Measurements from ENCODE around the gene KL.
A peak's percentile ranks its signal among the peaks of the same experiment; 100 is the strongest.

The KL gene

DNA sequence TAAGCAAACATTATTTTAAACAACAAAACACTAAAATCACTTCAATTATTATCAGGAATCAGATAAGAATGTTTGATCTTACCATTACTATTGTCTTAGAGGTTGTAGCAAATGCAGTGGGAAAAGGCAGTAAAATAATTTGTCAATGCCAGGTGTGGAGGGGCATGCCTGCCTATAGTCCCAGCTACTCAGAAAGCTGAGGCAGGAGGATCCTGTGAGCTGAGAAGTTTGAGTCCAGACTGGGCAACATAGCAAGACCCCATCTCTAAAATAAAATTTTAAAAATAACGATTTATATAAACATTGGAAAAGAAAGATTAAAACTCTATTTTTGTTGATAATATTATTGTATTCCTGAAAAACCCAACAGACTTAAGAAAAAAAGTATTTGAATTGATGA, 66.8 kb downstream of the KL start:
- DNase-seq (ENCODE audit: low spot score): no peak

- no peak for DNase-seq (ENCODE audit: low spot score)
Observed at GRCh38 chr13:33087091-33087490, 70.9 kb downstream of the KL start.

DNA sequence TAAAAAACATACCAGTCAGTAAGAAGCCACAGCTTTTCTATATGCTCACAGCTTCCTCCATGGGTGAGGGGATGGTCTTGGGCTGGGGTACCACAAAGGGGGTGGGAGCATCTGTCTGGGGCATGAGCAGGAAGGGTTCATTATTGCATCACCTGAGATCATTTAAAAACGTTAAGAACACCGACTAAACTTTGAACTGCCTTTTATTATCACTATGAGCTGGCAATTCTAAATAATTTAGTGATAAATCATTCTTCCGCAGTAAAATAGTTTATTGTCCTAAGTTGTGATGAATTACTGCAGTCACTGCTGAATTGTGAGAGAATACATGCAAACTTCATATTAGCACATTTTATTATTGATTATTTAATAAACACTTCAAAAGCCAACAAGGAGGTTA, 71.6 kb downstream of the KL start:
- no peak for DNase-seq (ENCODE audit: low spot score)

- DNase-seq (ENCODE audit: low spot score): no peak
Observed at GRCh38 chr13:33089311-33089710, 73.1 kb downstream of the KL start.

GRCh38 chr13:33090755-33091414, 74.7 kb downstream of the KL start:
- DNase-seq (ENCODE audit: low spot score): no peak

DNA sequence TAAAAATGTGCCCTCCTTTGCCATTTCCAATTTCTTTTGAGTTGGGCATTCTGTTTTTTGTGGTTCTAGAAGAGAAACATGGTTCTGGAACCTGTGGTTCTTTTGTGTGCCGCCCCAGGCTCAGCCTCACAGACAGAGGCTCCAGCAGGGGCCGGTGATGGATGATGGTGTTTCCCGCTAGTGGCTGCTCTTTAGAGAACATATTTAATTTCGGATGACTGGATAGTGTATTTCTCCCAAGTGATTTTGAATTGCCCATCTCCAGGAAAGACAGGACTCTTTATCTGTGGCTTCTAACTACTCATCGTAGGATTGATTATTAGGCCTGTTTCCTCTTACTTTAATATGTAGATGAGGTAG, 75.2 kb downstream of the KL start:
- no peak for DNase-seq (ENCODE audit: low spot score)

DNA sequence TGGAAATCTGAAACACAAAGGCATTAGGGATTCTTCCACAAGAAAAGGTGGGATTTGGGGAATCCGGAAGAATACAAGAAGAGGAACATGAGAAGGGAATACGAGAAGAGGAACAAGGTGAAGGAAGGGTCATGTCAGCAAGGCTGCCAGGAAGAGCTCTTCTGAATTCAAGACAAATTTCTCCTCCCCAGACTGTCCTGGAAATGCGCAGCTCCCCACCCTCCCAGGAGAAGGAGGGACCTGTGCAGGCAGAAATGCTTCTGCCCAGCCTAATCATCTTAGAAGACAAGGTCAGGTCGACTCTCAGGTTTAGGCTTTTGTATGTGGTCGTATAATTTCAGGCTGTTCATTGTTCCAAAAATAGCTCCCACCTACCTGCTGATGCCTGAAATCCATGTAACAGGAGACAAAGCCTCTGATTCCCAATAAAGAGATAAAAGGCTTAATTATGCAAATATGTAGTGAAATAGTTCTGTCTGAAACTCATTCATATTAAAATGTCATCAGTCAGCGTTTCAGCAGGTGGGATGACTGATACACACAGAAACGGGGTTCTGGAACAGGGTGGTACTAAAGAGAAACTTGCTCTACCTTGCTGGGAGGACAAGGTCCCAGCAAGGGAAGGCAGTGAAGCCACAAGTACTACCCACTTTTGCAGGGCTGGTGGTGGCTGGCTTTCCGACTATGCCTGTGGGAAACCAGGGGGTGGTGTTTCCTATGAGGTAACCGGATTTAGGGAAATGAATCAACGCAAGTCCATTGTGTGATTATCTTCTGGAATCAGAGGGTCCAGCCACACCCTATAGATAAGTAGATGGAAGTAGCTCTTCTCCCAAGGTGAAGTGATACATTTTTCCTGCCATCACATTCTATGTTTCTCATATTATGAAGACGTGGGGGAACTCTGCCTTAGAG, 76.1 kb downstream of the KL start:
- no peak for DNase-seq (ENCODE audit: low spot score)

- DNase-seq (ENCODE audit: low spot score): no peak
Observed at GRCh38 chr13:33096886-33097605, 80.8 kb downstream of the KL start.

GRCh38 chr13:33099860-33100259, 83.6 kb downstream of the KL start:
- no peak for DNase-seq (ENCODE audit: low spot score)

- DNase-seq (ENCODE audit: low spot score): no peak
Observed at GRCh38 chr13:33100886-33101285, 84.7 kb downstream of the KL start.

DNA sequence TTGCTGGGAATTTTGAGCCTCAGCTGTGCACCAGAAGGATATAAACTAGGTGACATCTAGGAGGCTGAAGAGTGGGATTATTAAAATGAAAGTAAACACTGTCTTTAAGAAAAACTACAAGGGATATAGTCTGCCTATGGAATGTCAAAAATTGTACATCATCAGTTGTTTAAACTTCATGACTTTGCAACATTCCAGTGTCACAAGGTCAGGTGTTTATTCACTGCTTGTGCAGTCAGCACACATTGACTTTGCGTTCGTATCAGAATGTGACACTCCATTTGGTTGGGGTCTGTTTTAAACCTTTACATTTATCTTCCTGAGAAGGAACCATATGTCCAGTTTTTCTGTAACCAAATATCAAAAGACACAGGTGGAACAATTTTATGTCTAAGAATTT, 85.6 kb downstream of the KL start:
- no peak for DNase-seq (ENCODE audit: low spot score)

DNA sequence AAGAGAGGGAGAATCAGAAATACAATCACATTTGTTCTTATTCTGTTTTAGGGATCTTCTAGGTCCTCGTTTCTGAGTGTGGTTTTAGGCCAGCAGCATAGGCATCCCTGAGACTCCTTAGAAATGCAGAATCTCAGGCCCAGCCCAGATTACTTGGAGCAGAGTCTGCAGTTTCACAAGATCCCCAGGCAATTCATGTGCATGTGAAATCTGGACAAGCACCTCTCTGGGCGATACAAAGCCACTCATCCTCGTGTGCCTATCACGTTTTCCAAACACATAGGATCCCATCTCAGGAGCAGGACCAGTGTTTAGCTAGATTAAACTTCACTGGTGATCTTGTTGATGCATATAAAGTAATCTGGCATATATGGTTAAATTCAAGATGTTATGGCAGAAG, 87.2 kb downstream of the KL start:
- DNase-seq (ENCODE audit: low spot score): no peak

- DNase-seq (ENCODE audit: low spot score): peak; percentile 60
Observed at GRCh38 chr13:33105387-33106005, 89.3 kb downstream of the KL start.

GRCh38 chr13:33106656-33107360, 90.6 kb downstream of the KL start:
- DNase-seq (ENCODE audit: low spot score): no peak

DNA sequence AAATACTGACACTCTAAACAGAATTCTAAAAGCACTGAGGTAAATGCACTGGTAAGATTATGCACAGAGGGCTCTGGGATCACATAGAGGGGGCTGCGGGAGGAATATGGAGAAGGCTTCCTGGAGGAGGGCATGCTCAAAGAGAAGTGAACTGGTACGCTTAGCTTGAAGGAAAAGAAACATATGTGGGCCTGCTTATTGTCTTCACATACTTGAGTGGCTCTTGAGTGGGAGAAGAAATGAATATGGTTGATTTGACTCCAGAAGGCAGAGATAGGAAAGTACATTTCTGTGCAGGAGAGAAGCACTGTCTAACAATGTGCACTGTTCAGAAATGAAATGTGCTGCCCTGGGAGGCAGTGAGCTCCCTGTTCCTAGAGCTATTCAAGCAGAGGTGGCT, 91.1 kb downstream of the KL start:
- DNase-seq (ENCODE audit: low spot score): no peak

DNA sequence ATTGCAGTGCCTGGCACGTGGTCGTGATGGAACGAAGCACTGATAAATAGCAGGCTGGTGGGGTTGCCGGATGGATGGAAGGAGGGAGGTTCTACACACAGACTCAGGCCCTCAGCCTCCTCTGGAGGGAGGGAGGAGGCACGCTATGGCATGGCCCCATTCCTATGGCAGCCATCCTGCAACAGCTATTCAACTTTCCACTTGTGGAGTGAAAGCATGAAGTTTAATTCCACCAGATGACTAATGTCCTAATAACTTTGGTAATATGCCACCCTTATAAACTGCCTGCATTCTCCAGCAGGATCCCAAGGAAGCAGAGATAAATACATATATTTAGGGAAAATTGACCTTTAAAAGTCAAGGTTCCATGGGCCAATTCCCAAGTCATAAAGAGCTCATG, 92.4 kb downstream of the KL start:
- no peak for DNase-seq (ENCODE audit: low spot score)

- DNase-seq (ENCODE audit: low spot score): no peak
Observed at GRCh38 chr13:33109271-33109697, 93.1 kb downstream of the KL start.

- no peak for DNase-seq (ENCODE audit: low spot score)
Observed at GRCh38 chr13:33109801-33110200, 93.6 kb downstream of the KL start.

DNA sequence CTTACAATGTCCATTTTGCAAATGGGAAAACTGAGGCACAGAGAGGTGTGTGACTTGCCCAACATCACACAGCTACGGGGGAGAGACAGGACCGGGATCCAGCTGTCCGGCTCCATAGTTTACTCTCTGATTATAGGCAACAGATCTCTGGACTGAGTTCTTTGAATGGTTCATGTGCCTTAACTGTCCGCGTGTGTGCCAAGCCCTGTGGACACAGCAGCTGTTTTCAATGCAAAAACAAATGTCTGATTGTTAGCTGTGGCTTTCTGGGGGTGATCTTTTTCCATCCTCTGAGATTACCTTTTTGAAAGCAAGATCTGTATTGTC, 94.1 kb downstream of the KL start:
- DNase-seq (ENCODE audit: low spot score): no peak

DNA sequence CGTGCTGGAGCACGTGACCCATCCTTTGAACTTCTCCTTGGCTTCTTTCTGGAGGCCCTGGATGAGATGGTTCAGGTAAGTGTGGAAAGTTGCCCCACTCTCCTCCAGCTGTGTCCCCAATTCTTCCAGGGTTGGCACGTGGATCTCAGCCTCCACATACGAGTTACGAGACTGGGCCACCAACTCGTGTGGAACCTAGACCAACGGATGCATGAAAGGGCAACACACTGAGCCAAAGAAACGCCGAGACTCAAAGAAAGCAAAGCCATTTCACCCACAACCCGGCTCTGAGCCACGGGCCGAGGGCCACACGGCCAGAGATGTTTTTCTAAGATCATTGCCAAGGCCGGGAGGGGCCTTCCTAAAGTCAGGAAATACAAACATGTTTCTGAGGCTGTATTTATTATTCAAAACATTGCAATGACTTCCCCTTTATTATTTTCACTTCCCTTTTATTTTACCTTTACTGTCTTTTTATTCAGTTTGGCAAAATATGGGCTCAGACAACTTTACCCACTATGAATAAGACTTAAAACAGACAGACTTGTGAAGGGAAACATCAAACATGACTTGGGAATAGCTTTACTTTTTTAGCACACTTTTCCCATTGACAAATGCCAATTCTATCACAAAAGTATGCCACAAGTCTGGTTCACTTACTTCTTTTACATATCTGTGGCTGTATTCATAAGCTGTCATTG, 94.6 kb downstream of the KL start:
- no peak for DNase-seq (ENCODE audit: low spot score)

GRCh38 chr13:33111414-33112110, 95.3 kb downstream of the KL start:
- no peak for DNase-seq (ENCODE audit: low spot score)

All from Ammon's horn (tissue), 1 donor.